Measurements from ENCODE around the gene LRRC42.
A peak's percentile ranks its signal among the peaks of the same experiment; 100 is the strongest.

LRRC42 gene

GRCh38 chr1:53942127-53942957 lies 3.8 kb upstream of the LRRC42 start:
- H3K4me2 ChIP-seq (ENCODE audit: low read depth, low read length, poor library complexity, severe bottlenecking), result no peak overlapping the region
- H3K79me2 ChIP-seq (ENCODE audit: insufficient read depth, low read length), result peaks cover 41% of the 10 kb centered on the region
- H3K27ac ChIP-seq (ENCODE audit: low read depth, low read length), result no peak overlapping the region

GRCh38 chr1:53943090-53943489 lies 3.1 kb upstream of the LRRC42 start:
- no peak overlapping the region for H2AFZ ChIP-seq (ENCODE audit: low read depth, low read length, severe bottlenecking)
- H3F3A ChIP-seq (ENCODE audit: insufficient read depth), result peaks cover 14% of the 10 kb centered on the region; the same call in 1 of the 2 replicates
- TF ChIP-seq CTCF (IDR thresholded peaks at IDR 0.05; ENCODE audit: insufficient read depth, low read length, poor library complexity, severe bottlenecking), result no peak
- no peak for TF ChIP-seq EZH2phosphoT487 (conservative IDR thresholded peaks at IDR 0.05; ENCODE audit: low read length)
- no peaks in the 10 kb centered on the region for H4K20me1 ChIP-seq (ENCODE audit: low read depth, low read length)
- H3K27ac ChIP-seq (ENCODE audit: low read depth, low read length), result no peak overlapping the region
- H3K4me2 ChIP-seq (ENCODE audit: low read depth, low read length, poor library complexity, severe bottlenecking), result no peak overlapping the region
- H3K9me2 ChIP-seq (replicated peaks; ENCODE audit: insufficient read depth, low read length), result no peaks in the 10 kb centered on the region
- H3K9ac ChIP-seq (ENCODE audit: low read length), result no peak overlapping the region
- H3K9me3 ChIP-seq (ENCODE audit: insufficient read depth, low read length), result no peaks in the 10 kb centered on the region
- H3K79me2 ChIP-seq (ENCODE audit: insufficient read depth, low read length), result peaks cover 40% of the 10 kb centered on the region
- no peak overlapping the region for H3K4me3 ChIP-seq (ENCODE audit: insufficient read depth, low read length, poor library complexity, severe bottlenecking)
- H3K36me3 ChIP-seq (ENCODE audit: low read length), result peaks cover 10% of the 10 kb centered on the region; the same call in 1 of the 2 replicates
- no peaks in the 10 kb centered on the region for H3K27me3 ChIP-seq (ENCODE audit: low read length)

More at GRCh38 chr1:53942127-53942957, 3.8 kb upstream of the LRRC42 start:
- no peaks in the 10 kb centered on the region for H3K9me3 ChIP-seq (ENCODE audit: insufficient read depth, low read length)
- H3K9ac ChIP-seq (ENCODE audit: low read length), result no peak overlapping the region
- H2AFZ ChIP-seq (ENCODE audit: low read depth, low read length, severe bottlenecking), result no peak overlapping the region
- no peaks in the 10 kb centered on the region for H3K27me3 ChIP-seq (ENCODE audit: low read length)
- H3F3A ChIP-seq (ENCODE audit: insufficient read depth), result peaks cover 10% of the 10 kb centered on the region; the same call in 1 of the 2 replicates
- H3K9me2 ChIP-seq (replicated peaks; ENCODE audit: insufficient read depth, low read length), result no peaks in the 10 kb centered on the region
- TF ChIP-seq EZH2phosphoT487 (conservative IDR thresholded peaks at IDR 0.05; ENCODE audit: low read length) (no peak), CTCF (IDR thresholded peaks at IDR 0.05; ENCODE audit: insufficient read depth, low read length, poor library complexity, severe bottlenecking) (no peak)
- H3K36me3 ChIP-seq (ENCODE audit: low read length), result peaks cover 18% of the 10 kb centered on the region
- no peaks in the 10 kb centered on the region for H4K20me1 ChIP-seq (ENCODE audit: low read depth, low read length)
- H3K4me3 ChIP-seq (ENCODE audit: insufficient read depth, low read length, poor library complexity, severe bottlenecking), result no peak overlapping the region

GRCh38 chr1:53943490-53944043 lies 2.6 kb upstream of the LRRC42 start:
- H3K27ac ChIP-seq (ENCODE audit: low read depth, low read length), result no peak overlapping the region
- no peak for TF ChIP-seq CTCF (IDR thresholded peaks at IDR 0.05; ENCODE audit: insufficient read depth, low read length, poor library complexity, severe bottlenecking)
- TF ChIP-seq EZH2phosphoT487 (conservative IDR thresholded peaks at IDR 0.05; ENCODE audit: low read length), result no peak

More at GRCh38 chr1:53943490-53944043, 2.6 kb upstream of the LRRC42 start:
- no peak overlapping the region for H3K4me3 ChIP-seq (ENCODE audit: insufficient read depth, low read length, poor library complexity, severe bottlenecking)
- peaks cover 6% of the 10 kb centered on the region; the same call in 1 of the 2 replicates for H3K36me3 ChIP-seq (ENCODE audit: low read length)
- H2AFZ ChIP-seq (ENCODE audit: low read depth, low read length, severe bottlenecking), result no peak overlapping the region
- H3K4me2 ChIP-seq (ENCODE audit: low read depth, low read length, poor library complexity, severe bottlenecking), result peak overlapping the region; percentile 85
- H3F3A ChIP-seq (ENCODE audit: insufficient read depth), result peaks cover 14% of the 10 kb centered on the region; the same call in 1 of the 2 replicates
- H3K27me3 ChIP-seq (ENCODE audit: low read length), result no peaks in the 10 kb centered on the region
- H3K9me3 ChIP-seq (ENCODE audit: insufficient read depth, low read length), result no peaks in the 10 kb centered on the region
- peaks cover 45% of the 10 kb centered on the region for H3K79me2 ChIP-seq (ENCODE audit: insufficient read depth, low read length)
- H4K20me1 ChIP-seq (ENCODE audit: low read depth, low read length), result no peaks in the 10 kb centered on the region
- H3K9me2 ChIP-seq (replicated peaks; ENCODE audit: insufficient read depth, low read length), result no peaks in the 10 kb centered on the region
- H3K9ac ChIP-seq (ENCODE audit: low read length), result no peak overlapping the region

Measured in SU-DHL-6 (cell line).